Measurements from ENCODE around the gene PHAF1.

DNA sequence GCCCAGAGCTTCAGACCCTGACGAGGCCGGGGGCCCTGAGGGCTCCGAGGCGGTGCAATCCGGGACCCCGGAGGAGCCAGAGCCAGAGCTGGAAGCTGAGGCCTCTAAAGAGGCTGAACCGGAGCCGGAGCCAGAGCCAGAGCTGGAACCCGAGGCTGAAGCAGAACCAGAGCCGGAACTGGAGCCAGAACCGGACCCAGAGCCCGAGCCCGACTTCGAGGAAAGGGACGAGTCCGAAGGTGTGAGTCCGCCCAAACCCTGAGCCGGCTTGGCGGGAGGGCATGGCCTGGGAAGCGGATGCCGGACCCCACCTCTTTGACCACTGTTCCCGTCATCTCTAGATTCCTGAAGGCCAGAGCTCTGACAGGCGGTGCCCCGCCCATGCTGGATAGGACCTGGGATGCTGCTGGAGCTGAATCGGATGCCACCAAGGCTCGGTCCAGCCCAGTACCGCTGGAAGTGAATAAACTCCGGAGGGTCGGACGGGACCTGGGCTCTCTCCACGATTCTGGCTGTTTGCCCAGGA, 65.0 kb downstream of the PHAF1 start:
- no peak for TF ChIP-seq POLR2A (IDR thresholded peaks at IDR 0.05)
- TF ChIP-seq, protein P1, sequence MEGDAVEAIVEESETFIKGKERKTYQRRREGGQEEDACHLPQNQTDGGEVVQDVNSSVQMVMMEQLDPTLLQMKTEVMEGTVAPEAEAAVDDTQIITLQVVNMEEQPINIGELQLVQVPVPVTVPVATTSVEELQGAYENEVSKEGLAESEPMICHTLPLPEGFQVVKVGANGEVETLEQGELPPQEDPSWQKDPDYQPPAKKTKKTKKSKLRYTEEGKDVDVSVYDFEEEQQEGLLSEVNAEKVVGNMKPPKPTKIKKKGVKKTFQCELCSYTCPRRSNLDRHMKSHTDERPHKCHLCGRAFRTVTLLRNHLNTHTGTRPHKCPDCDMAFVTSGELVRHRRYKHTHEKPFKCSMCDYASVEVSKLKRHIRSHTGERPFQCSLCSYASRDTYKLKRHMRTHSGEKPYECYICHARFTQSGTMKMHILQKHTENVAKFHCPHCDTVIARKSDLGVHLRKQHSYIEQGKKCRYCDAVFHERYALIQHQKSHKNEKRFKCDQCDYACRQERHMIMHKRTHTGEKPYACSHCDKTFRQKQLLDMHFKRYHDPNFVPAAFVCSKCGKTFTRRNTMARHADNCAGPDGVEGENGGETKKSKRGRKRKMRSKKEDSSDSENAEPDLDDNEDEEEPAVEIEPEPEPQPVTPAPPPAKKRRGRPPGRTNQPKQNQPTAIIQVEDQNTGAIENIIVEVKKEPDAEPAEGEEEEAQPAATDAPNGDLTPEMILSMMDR (IDR thresholded peaks at IDR 0.05 in 8 of 11, conservative IDR thresholded peaks at IDR 0.05 in 3 of 11), result no peak
